ENCODE data around the gene DHH.

DNA sequence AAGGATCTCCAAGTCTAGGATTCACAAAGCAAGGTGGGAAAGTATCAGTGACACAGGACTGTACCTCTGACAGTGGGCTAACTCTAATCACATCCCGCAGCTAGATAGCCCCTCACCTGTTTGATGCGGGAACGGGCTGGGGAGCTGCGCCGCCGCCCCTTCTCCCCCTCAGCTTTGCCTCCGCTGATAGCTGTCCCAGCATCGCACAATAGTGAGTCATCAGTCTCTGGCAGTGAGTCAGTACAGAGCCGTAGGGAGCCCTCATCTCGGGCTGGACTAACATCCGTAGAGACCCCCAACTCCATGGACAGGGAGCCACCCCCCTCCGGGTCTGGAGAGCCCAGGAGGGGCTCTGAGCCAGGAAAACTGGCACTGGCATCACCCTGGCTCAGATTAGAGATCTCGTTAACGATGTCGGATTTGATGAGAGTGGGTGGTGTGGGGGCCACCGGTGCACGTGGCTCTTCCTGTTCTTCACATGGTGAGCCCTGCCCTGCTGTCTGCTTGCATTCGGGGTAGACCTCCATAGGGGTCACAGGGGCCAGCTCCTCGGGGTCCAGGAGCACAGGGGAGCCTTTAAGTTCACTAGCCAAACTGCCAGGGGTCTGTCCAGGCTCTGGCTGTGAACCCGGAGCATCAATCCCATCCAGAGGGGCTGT is 44.9 kb downstream of the DHH start:
- TF ChIP-seq, protein P1, sequence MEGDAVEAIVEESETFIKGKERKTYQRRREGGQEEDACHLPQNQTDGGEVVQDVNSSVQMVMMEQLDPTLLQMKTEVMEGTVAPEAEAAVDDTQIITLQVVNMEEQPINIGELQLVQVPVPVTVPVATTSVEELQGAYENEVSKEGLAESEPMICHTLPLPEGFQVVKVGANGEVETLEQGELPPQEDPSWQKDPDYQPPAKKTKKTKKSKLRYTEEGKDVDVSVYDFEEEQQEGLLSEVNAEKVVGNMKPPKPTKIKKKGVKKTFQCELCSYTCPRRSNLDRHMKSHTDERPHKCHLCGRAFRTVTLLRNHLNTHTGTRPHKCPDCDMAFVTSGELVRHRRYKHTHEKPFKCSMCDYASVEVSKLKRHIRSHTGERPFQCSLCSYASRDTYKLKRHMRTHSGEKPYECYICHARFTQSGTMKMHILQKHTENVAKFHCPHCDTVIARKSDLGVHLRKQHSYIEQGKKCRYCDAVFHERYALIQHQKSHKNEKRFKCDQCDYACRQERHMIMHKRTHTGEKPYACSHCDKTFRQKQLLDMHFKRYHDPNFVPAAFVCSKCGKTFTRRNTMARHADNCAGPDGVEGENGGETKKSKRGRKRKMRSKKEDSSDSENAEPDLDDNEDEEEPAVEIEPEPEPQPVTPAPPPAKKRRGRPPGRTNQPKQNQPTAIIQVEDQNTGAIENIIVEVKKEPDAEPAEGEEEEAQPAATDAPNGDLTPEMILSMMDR (IDR thresholded peaks at IDR 0.05; ENCODE audit: low read depth, low read length) = no peak
- TF ChIP-seq EZH2phosphoT487 (IDR thresholded peaks at IDR 0.05; ENCODE audit: low read depth) = no peak
